HCT116 (cell line): ENCODE results near the gene OSBPL10. TPM values are rescaled to one million over a fixed set of nuclear protein-coding genes. Genes with fewer than 3 reads are reported as not detected.

Source experiments
- ATAC-seq: fragments of 200-7000 bp; cut with Tn5 transposase; 2 replicates; pipeline ENCODE4 v1.9.1; 2020; ENCODE audit warnings: mild to moderate bottlenecking, moderate library complexity
- BruUV-seq: library from RNA; stranded (reverse); fragments of 400-500 nt; replicated peaks from 2 replicates; lab custom pipeline; 2021; lab: Mats Ljungman, UMichigan
- CTCF ChIA-PET: fragments of 300-600 bp; sonication (Branson Sonifier 250); formaldehyde crosslinking; loops from one replicate; lab custom pipeline; 2021; ENCODE audit warnings: antibody characterized with exemption; lab: Charles Lee
- POLR2A ChIA-PET: fragments of 300-600, 350-600 bp; sonication (Branson Sonifier 250); formaldehyde crosslinking; loops from one replicate; lab custom pipeline; 2021; ENCODE audit warnings: antibody characterized with exemption; lab: Charles Lee
- RAD21 ChIA-PET, 2 experiments: fragments of 300-600 bp; sonication (Branson Sonifier 250); formaldehyde crosslinking; loops; one replicate each; lab custom pipeline; 2023; ENCODE audit warnings: low total read pairs in 2 of 2; ENCODE audit not compliant: uncharacterized antibody in 2 of 2, unreplicated experiment in 2 of 2, low non-redundant PET in 1 of 2; lab: Charles Lee
- DNase-seq: peaks from one replicate; pipeline ENCODE4 v3.0.0-alpha.2; 2010; ENCODE audit warnings: low read depth, low spot score
- H2AFZ ChIP-seq: fragments of 200-600 bp; shearing (Covaris generic), sonication (generic); 2 replicates; pipeline ENCODE4 v1.6.1; 2017; ENCODE audit warnings: low read depth, mixed run types, mixed read lengths, antibody characterized with exemption, low read length; ENCODE audit not compliant: poor library complexity, severe bottlenecking
- H3K27ac ChIP-seq: 2 replicates; pipeline ENCODE4 v1.5.1; 2012; ENCODE audit warnings: low read depth, low read length
- H3K27me3 ChIP-seq: fragments of 200-600 bp; sonication (generic); 2 replicates; pipeline ENCODE4 v1.6.1; 2016; ENCODE audit warnings: mixed run types, low read length, mixed read lengths; ENCODE audit not compliant: insufficient read depth
- H3K36me3 ChIP-seq, 2 experiments: fragments of 200-500 bp in 1 of 2; fragments of 200-600 bp in 1 of 2; sonication (Bioruptor generic) in 1 of 2; sonication (generic) in 1 of 2; 2 replicates each; pipeline versions ENCODE4 v1.5.1 to v1.6.1; 2014 to 2016; ENCODE audit warnings: low read length in 2 of 2, inconsistent platforms in 1 of 2, mixed read lengths in 1 of 2, mixed run types in 1 of 2; ENCODE audit not compliant: insufficient read depth in 2 of 2, control insufficient read depth in 1 of 2
- H3K4me1 ChIP-seq, 2 experiments: fragments of 200-600 bp in 1 of 2; sonication (generic) in 1 of 2; 2 replicates each; pipeline versions ENCODE4 v1.5.1 to v1.6.1; 2012 to 2017; ENCODE audit warnings: low read length in 2 of 2, inconsistent platforms in 1 of 2, mild to moderate bottlenecking in 1 of 2, mixed read lengths in 1 of 2, mixed run types in 1 of 2, moderate library complexity in 1 of 2; ENCODE audit not compliant: insufficient read depth in 2 of 2, control insufficient read depth in 1 of 2
- H3K4me2 ChIP-seq: fragments of 200-600 bp; sonication (generic); 2 replicates; pipeline ENCODE4 v1.6.1; 2017; ENCODE audit warnings: mixed run types, low read length, mixed read lengths
- H3K4me3 ChIP-seq, 2 experiments: fragments of 200-600 bp in 1 of 2; sonication (generic) in 1 of 2; replicated peaks in 1 of 2; 2 replicates each; pipeline ENCODE4 v1.5.1; 2011 to 2016; ENCODE audit warnings: low read length in 2 of 2, control low read depth in 1 of 2, low read depth in 1 of 2, mild to moderate bottlenecking in 1 of 2, mixed read lengths in 1 of 2, mixed run types in 1 of 2
- H3K79me2 ChIP-seq: fragments of 200-600 bp; sonication (generic); 2 replicates; pipeline ENCODE4 v1.6.1; 2017; ENCODE audit warnings: mild to moderate bottlenecking, mixed run types, low read length, moderate library complexity, mixed read lengths; ENCODE audit not compliant: insufficient read depth
- H3K9ac ChIP-seq: fragments of 200-600 bp; sonication (generic); 2 replicates; pipeline ENCODE4 v1.6.1; 2016; ENCODE audit warnings: low read length, mixed read lengths
- H3K9me2 ChIP-seq: fragments of 200-600 bp; sonication (generic), shearing (Covaris generic); 2 replicates; pipeline ENCODE4 v1.6.1; 2017; ENCODE audit warnings: mixed run types, mild to moderate bottlenecking, moderate library complexity; ENCODE audit not compliant: insufficient read depth
- H3K9me3 ChIP-seq, 2 experiments: fragments of 200-500 bp in 1 of 2; fragments of 200-600 bp in 1 of 2; sonication (Bioruptor generic) in 1 of 2; sonication (generic) in 1 of 2; 2 replicates each; pipeline ENCODE4 v1.6.1; 2014 to 2017; ENCODE audit warnings: low read length in 2 of 2, mixed read lengths in 2 of 2, inconsistent platforms in 1 of 2, low read depth in 1 of 2, mild to moderate bottlenecking in 1 of 2, mixed run types in 1 of 2, moderate library complexity in 1 of 2; ENCODE audit not compliant: control insufficient read depth in 1 of 2, insufficient read depth in 1 of 2
- H4K20me1 ChIP-seq: fragments of 200-600 bp; sonication (generic), shearing (Covaris generic); 2 replicates; pipeline ENCODE4 v1.6.1; 2017; ENCODE audit warnings: mixed run types, mild to moderate bottlenecking, moderate library complexity; ENCODE audit not compliant: insufficient read depth
- ELF1 ChIP-seq: IDR thresholded peaks from 2 replicates; pipeline ENCODE4 v1.6.1; 2012; ENCODE audit warnings: low read depth, borderline replicate concordance
- EZH2phosphoT487 ChIP-seq: fragments of 200-600 bp; IDR thresholded peaks from 2 replicates; pipeline ENCODE4 v1.6.1; 2018; ENCODE audit warnings: antibody characterized with exemption, borderline replicate concordance
- FOSL1 ChIP-seq: IDR thresholded peaks from 2 replicates; pipeline ENCODE4 v1.6.1; 2012; ENCODE audit warnings: low read depth
- POLR2A ChIP-seq: IDR thresholded peaks from 2 replicates; pipeline ENCODE4 v1.7.0; 2011; ENCODE audit warnings: borderline replicate concordance; ENCODE audit not compliant: insufficient read depth, insufficient read length; ENCODE audit errors: extremely low read depth
- POLR2AphosphoS5 ChIP-seq: IDR thresholded peaks from 2 replicates; pipeline ENCODE4 v1.6.1; 2011; ENCODE audit warnings: mild to moderate bottlenecking, low read depth, low read length, moderate library complexity
- intact Hi-C: fragments of 100-400 bp; cut with micrococcal nuclease; formaldehyde crosslinking; loops from 2 replicates; pipeline ENCODE4 v1.10.0; 2022
- total RNA-seq: library from RNA; stranded (reverse); gene quantifications from one replicate; pipeline ENCODE4 v1.2.1, GENCODE V29; 2021; ENCODE audit not compliant: unreplicated experiment
- TF ChIP-seq, protein P1 (sequence below), 3 experiments: fragments of 200-600 bp in 1 of 3; sonication (generic) in 1 of 3; IDR thresholded peaks in 2 of 3; conservative IDR thresholded peaks in 1 of 3; 2 replicates each; pipeline ENCODE4 v1.5.1; 2012 to 2017; ENCODE audit warnings: low read depth in 2 of 3, low read length in 2 of 3, antibody characterized with exemption in 1 of 3, borderline replicate concordance in 1 of 3, control low read depth in 1 of 3, mild to moderate bottlenecking in 1 of 3, mixed read lengths in 1 of 3, mixed run types in 1 of 3, moderate library complexity in 1 of 3; ENCODE audit not compliant: insufficient read depth in 1 of 3

Gene OSBPL10
- total RNA-seq, 1 experiment from 2014 or later = 25.8 TPM

- RAD21 ChIA-PET = no interaction called here
Observed at GRCh38 chr3:31613177-31613576, 367.9 kb downstream of the OSBPL10 start.

More at GRCh38 chr3:31613177-31613576, 367.9 kb downstream of the OSBPL10 start:
- BruUV-seq = no TSS peak
- Histone ChIP-seq H3K4me2 (no peak overlapping the region), H3K4me1 (peaks cover 0 to 9% of the 10 kb centered on the region in 2 experiments; a peak in 1 of 4 replicates), H3K9ac (no peak overlapping the region), H3K4me3 (no peak overlapping the region), H3K36me3 (no peaks in the 10 kb centered on the region; a peak in 1 of 4 replicates), H3K27ac (no peak overlapping the region), H3K9me2 (no peaks in the 10 kb centered on the region), H2AFZ (no peak overlapping the region), H3K27me3 (no peaks in the 10 kb centered on the region), H3K79me2 (peaks cover 82% of the 10 kb centered on the region), H4K20me1 (peaks cover 17% of the 10 kb centered on the region; the same call in 1 of the 2 replicates), H3K9me3 (no peaks in the 10 kb centered on the region)
- DNase-seq (no peak), ATAC-seq (no peak)
- no peak for TF ChIP-seq EZH2phosphoT487
- no peak for TF ChIP-seq POLR2AphosphoS5
- TF ChIP-seq, protein P1, sequence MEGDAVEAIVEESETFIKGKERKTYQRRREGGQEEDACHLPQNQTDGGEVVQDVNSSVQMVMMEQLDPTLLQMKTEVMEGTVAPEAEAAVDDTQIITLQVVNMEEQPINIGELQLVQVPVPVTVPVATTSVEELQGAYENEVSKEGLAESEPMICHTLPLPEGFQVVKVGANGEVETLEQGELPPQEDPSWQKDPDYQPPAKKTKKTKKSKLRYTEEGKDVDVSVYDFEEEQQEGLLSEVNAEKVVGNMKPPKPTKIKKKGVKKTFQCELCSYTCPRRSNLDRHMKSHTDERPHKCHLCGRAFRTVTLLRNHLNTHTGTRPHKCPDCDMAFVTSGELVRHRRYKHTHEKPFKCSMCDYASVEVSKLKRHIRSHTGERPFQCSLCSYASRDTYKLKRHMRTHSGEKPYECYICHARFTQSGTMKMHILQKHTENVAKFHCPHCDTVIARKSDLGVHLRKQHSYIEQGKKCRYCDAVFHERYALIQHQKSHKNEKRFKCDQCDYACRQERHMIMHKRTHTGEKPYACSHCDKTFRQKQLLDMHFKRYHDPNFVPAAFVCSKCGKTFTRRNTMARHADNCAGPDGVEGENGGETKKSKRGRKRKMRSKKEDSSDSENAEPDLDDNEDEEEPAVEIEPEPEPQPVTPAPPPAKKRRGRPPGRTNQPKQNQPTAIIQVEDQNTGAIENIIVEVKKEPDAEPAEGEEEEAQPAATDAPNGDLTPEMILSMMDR (IDR thresholded peaks at IDR 0.05 in 2 of 3, conservative IDR thresholded peaks at IDR 0.05 in 1 of 3; ENCODE audit: borderline replicate concordance in 1 of 3, insufficient read depth in 1 of 3, low read depth in 2 of 3, low read length in 2 of 3) = no peak
- no peak for TF ChIP-seq ELF1
- TF ChIP-seq FOSL1 = no peak
- no peak for TF ChIP-seq POLR2A
- intact Hi-C loops = no loop called here
- CTCF ChIA-PET = no interaction called here
- POLR2A ChIA-PET = no interaction called here

Other genes starting within 250 kb of the OSBPL10 start
- 2.9 TPM for gene ZNF860, start 488 bp upstream of the OSBPL10 start, total RNA-seq
- gene GPD1L, start 125.4 kb upstream of the OSBPL10 start, total RNA-seq = 21.9 TPM